ENCODE measurements around the gene PPT2. TPM values are rescaled to one million over a fixed set of nuclear protein-coding genes. Genes with fewer than 3 reads are reported as not detected.
"Not testable (repeated sequence)": the region's sequence is repeated elsewhere in the genome, so short reads cannot be mapped to it uniquely, and the experiment has no call there.

The PPT2 gene
- total and polyA plus RNA-seq, 2 experiments from 2014 or later: 27.2 to 34.3 TPM

GRCh38 chr6:32187009-32187709 lies 33.2 kb downstream of the PPT2 start:
- H3K79me2 ChIP-seq: peaks cover 33% of the 10 kb centered on the region
- H3K4me2 ChIP-seq: no peak overlapping the region
- no peak for DNase-seq (ENCODE audit: low spot score)
- H3K36me3 ChIP-seq (replicated peaks; ENCODE audit: insufficient read depth, low read depth): no peaks in the 10 kb centered on the region
- H3K4me1 ChIP-seq (ENCODE audit: insufficient read depth): peaks cover 28% of the 10 kb centered on the region
- no peaks in the 10 kb centered on the region for H4K20me1 ChIP-seq (ENCODE audit: insufficient read depth, poor library complexity, severe bottlenecking)
- no peaks in the 10 kb centered on the region for H3K9me3 ChIP-seq (ENCODE audit: low read depth)
- no peak for TF ChIP-seq EZH2phosphoT487 (IDR thresholded peaks at IDR 0.05; ENCODE audit: low read depth, severe bottlenecking, unreplicated experiment)
- TF ChIP-seq EZH2 (IDR thresholded peaks at IDR 0.05; ENCODE audit: borderline replicate concordance): no peak
- no peak for TF ChIP-seq CTCF (IDR thresholded peaks at IDR 0.05; ENCODE audit: poor library complexity)
- H3K9me2 ChIP-seq (replicated peaks; ENCODE audit: insufficient read depth): no peaks in the 10 kb centered on the region
- no peaks in the 10 kb centered on the region for H3K27me3 ChIP-seq
- H3K27ac ChIP-seq: peak overlapping the region; percentile 86
- H3K4me3 ChIP-seq: no peak overlapping the region
- no peak overlapping the region for H2AFZ ChIP-seq
- 93% methylated on average over 12 of the region's 12 CpGs for WGBS (ENCODE audit: low lambda C conversion rate, missing lambda C conversion rate)

- Histone ChIP-seq H3K4me2 (peak overlapping the region; percentile 89), H3K27ac (peak overlapping the region; percentile 97), H3K79me2 (peaks cover 33% of the 10 kb centered on the region), H3K4me1 (ENCODE audit: insufficient read depth) (peaks cover 35% of the 10 kb centered on the region)
- not testable (repeated sequence) for H4K20me1 ChIP-seq (ENCODE audit: insufficient read depth, poor library complexity, severe bottlenecking); DNase-seq (ENCODE audit: low spot score); H3K36me3 ChIP-seq (replicated peaks; ENCODE audit: insufficient read depth, low read depth); H3K4me3 ChIP-seq; H3K9me3 ChIP-seq (ENCODE audit: low read depth); H3K27me3 ChIP-seq; H3K9me2 ChIP-seq (replicated peaks; ENCODE audit: insufficient read depth); H2AFZ ChIP-seq
- WGBS (ENCODE audit: low lambda C conversion rate, missing lambda C conversion rate): 83% methylated on average over 17 of the region's 18 CpGs
Measured at GRCh38 chr6:32187725-32188380, 33.9 kb downstream of the PPT2 start.

GRCh38 chr6:32188381-32189068 lies 34.6 kb downstream of the PPT2 start:
- no peaks in the 10 kb centered on the region for H4K20me1 ChIP-seq (ENCODE audit: insufficient read depth, poor library complexity, severe bottlenecking)
- H3K79me2 ChIP-seq: peaks cover 33% of the 10 kb centered on the region
- DNase-seq (ENCODE audit: low spot score): no peak
- H3K4me3 ChIP-seq: peak overlapping the region; percentile 81
- no peak overlapping the region for H2AFZ ChIP-seq
- H3K36me3 ChIP-seq (replicated peaks; ENCODE audit: insufficient read depth, low read depth): no peaks in the 10 kb centered on the region
- no peaks in the 10 kb centered on the region for H3K27me3 ChIP-seq
- H3K4me2 ChIP-seq: peak overlapping the region; percentile 89
- H3K27ac ChIP-seq: peak overlapping the region; percentile 97
- H3K9me2 ChIP-seq (replicated peaks; ENCODE audit: insufficient read depth): no peaks in the 10 kb centered on the region
- TF ChIP-seq EZH2 (IDR thresholded peaks at IDR 0.05; ENCODE audit: borderline replicate concordance) (no peak), EZH2phosphoT487 (IDR thresholded peaks at IDR 0.05; ENCODE audit: low read depth, severe bottlenecking, unreplicated experiment) (no peak), CTCF (IDR thresholded peaks at IDR 0.05; ENCODE audit: poor library complexity) (no peak)
- H3K9me3 ChIP-seq (ENCODE audit: low read depth): no peaks in the 10 kb centered on the region
- WGBS (ENCODE audit: low lambda C conversion rate, missing lambda C conversion rate): 18% methylated on average over 12 of the region's 13 CpGs
- H3K4me1 ChIP-seq (ENCODE audit: insufficient read depth): peaks cover 37% of the 10 kb centered on the region
